K562 (cell line): ENCODE results near the gene VPS41. TPM values are rescaled to one million over a fixed set of nuclear protein-coding genes. Genes with fewer than 3 reads are reported as not detected.

ENCODE experiments used
- ATF2 ChIP-seq: sonication (generic); formaldehyde crosslinking; IDR thresholded peaks from 2 replicates; pipeline ENCODE4 v1.8.1; 2022; ENCODE audit warnings: missing genetic modification reagents
- KAT8 ChIP-seq: fragments of 450-650 bp; IDR thresholded peaks from 2 replicates; pipeline ENCODE4 v1.6.1; 2016; ENCODE audit warnings: low read depth, mild to moderate bottlenecking
- KDM2B ChIP-seq: fragments of 250-450 bp; sonication (Bioruptor Pico); IDR thresholded peaks from 2 replicates; pipeline ENCODE4 v1.8.0; 2021; ENCODE audit warnings: mild to moderate bottlenecking, moderate library complexity
- PHF8 ChIP-seq: fragments of 200-600 bp; sonication (generic); IDR thresholded peaks from 2 replicates; pipeline ENCODE4 v1.6.1; 2012; ENCODE audit warnings: mixed run types, mild to moderate bottlenecking, inconsistent platforms, low read length, moderate library complexity, borderline replicate concordance
- PREB ChIP-seq: sonication (generic); formaldehyde crosslinking; IDR thresholded peaks from 2 replicates; pipeline ENCODE4 v1.8.1; 2023; ENCODE audit warnings: mild to moderate bottlenecking, missing genetic modification reagents
- RB1 ChIP-seq: fragments of 450-650 bp; IDR thresholded peaks from 2 replicates; pipeline ENCODE4 v1.6.1; 2017; ENCODE audit warnings: low read depth, mild to moderate bottlenecking
- TAF15 ChIP-seq: fragments of 200-400 bp; formaldehyde crosslinking; IDR thresholded peaks from 2 replicates; pipeline ENCODE4 v1.6.1; 2017; ENCODE audit warnings: mild to moderate bottlenecking, low read depth, low read length, moderate library complexity
- ZFP91 ChIP-seq: sonication (generic); formaldehyde crosslinking; IDR thresholded peaks from 2 replicates; pipeline ENCODE4 v1.8.0; 2022; ENCODE audit warnings: mild to moderate bottlenecking, missing genetic modification reagents
- ZNF184 ChIP-seq: sonication (generic); formaldehyde crosslinking; IDR thresholded peaks from 2 replicates; pipeline ENCODE4 v1.5.0; 2020; ENCODE audit warnings: missing genetic modification reagents
- polyA plus RNA-seq, 8 experiments: library from polyadenylated mRNA; depleted of rRNA in 4 of 8; stranded (reverse) in 5 of 8; unstranded in 3 of 8; fragments of >200 nt; fragmentation: Nextera tagmentation in 2 of 8; fragmentation: Illumina TruSeq in 1 of 8; extraction: Ambion mirVana in 2 of 8; extraction: Trizol in 1 of 8; gene quantifications; 2 replicates each; pipeline versions ENCODE4 v1.2.1 to v1.2.3, GENCODE V29; 2011 to 2014; ENCODE audit warnings: inconsistent platforms in 1 of 8, missing spikeins in 1 of 8
- total RNA-seq, 7 experiments: library from RNA; depleted of rRNA in 6 of 7; stranded (reverse); fragments of >200 nt in 6 of 7; fragmentation: Illumina TruSeq in 2 of 7; extraction: Trizol in 2 of 7; gene quantifications; 2 replicates each; pipeline versions ENCODE4 v1.2.1 to v1.2.3, GENCODE V29; 2011 to 2021; ENCODE audit warnings: low replicate concordance in 1 of 7
- TF ChIP-seq, protein P1 (sequence below): sonication (generic); formaldehyde crosslinking; IDR thresholded peaks from 2 replicates; pipeline ENCODE4 v1.8.1; 2023; ENCODE audit warnings: mild to moderate bottlenecking, missing genetic modification reagents
- TF ChIP-seq, protein P2 (sequence below): conservative IDR thresholded peaks from 2 replicates; pipeline ENCODE4 v1.6.1; 2011; ENCODE audit warnings: low read depth, mild to moderate bottlenecking, low read length; ENCODE audit not compliant: control insufficient read depth
- TF ChIP-seq, protein P3 (sequence below): sonication (generic); formaldehyde crosslinking; IDR thresholded peaks from 2 replicates; pipeline ENCODE4 v1.9.0; 2022; ENCODE audit warnings: mild to moderate bottlenecking, missing genetic modification reagents
- TF ChIP-seq, protein P4 (sequence below): fragments of 250-450 bp; sonication (Bioruptor Pico); IDR thresholded peaks from 2 replicates; pipeline ENCODE4 v1.4.0; 2020

Gene VPS41
- total and polyA plus RNA-seq, 9 of the 15 experiments (the other 6 are each of a cell fraction or from before 2014, with no cell fraction given) = 17.7 to 46.8 (median 32.1) TPM

DNA sequence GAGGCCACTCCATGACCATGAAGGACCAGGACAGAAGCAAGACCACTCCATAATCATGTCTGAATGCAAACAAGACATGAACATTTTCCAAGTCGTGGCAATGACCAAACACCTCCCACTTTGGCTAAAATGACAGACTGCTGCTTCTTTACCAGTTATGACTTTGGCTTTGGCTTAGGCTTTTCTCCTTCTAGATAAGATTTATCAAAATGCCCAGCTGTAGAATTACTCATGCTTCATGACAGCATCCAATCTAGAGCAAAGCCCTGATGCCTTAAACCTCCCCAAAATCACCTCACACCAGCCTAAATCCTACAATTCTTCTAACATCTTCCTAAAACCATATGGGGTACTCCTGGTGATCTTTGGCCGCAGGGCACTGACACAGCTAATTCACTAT, 102.1 kb downstream of the VPS41 start (continued):
- TF ChIP-seq, protein P1, sequence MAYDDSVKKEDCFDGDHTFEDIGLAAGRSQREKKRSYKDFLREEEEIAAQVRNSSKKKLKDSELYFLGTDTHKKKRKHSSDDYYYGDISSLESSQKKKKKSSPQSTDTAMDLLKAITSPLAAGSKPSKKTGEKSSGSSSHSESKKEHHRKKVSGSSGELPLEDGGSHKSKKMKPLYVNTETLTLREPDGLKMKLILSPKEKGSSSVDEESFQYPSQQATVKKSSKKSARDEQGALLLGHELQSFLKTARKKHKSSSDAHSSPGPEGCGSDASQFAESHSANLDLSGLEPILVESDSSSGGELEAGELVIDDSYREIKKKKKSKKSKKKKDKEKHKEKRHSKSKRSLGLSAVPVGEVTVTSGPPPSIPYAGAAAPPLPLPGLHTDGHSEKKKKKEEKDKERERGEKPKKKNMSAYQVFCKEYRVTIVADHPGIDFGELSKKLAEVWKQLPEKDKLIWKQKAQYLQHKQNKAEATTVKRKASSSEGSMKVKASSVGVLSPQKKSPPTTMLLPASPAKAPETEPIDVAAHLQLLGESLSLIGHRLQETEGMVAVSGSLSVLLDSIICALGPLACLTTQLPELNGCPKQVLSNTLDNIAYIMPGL (CRISPR knock-in tag) = no peak
- TF ChIP-seq ATF2 (CRISPR knock-in tag) (no peak), ZNF184 (CRISPR knock-in tag) (no peak), KAT8 (no peak), ZFP91 (CRISPR knock-in tag) (no peak), KDM2B (no peak), TAF15 (no peak), PHF8 (no peak), RB1 (no peak), PREB (CRISPR knock-in tag) (no peak)
- TF ChIP-seq, protein P2, sequence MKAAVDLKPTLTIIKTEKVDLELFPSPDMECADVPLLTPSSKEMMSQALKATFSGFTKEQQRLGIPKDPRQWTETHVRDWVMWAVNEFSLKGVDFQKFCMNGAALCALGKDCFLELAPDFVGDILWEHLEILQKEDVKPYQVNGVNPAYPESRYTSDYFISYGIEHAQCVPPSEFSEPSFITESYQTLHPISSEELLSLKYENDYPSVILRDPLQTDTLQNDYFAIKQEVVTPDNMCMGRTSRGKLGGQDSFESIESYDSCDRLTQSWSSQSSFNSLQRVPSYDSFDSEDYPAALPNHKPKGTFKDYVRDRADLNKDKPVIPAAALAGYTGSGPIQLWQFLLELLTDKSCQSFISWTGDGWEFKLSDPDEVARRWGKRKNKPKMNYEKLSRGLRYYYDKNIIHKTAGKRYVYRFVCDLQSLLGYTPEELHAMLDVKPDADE = no peak
- TF ChIP-seq, protein P3, sequence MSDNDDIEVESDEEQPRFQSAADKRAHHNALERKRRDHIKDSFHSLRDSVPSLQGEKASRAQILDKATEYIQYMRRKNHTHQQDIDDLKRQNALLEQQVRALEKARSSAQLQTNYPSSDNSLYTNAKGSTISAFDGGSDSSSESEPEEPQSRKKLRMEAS (CRISPR knock-in tag) = no peak
- TF ChIP-seq, protein P4, sequence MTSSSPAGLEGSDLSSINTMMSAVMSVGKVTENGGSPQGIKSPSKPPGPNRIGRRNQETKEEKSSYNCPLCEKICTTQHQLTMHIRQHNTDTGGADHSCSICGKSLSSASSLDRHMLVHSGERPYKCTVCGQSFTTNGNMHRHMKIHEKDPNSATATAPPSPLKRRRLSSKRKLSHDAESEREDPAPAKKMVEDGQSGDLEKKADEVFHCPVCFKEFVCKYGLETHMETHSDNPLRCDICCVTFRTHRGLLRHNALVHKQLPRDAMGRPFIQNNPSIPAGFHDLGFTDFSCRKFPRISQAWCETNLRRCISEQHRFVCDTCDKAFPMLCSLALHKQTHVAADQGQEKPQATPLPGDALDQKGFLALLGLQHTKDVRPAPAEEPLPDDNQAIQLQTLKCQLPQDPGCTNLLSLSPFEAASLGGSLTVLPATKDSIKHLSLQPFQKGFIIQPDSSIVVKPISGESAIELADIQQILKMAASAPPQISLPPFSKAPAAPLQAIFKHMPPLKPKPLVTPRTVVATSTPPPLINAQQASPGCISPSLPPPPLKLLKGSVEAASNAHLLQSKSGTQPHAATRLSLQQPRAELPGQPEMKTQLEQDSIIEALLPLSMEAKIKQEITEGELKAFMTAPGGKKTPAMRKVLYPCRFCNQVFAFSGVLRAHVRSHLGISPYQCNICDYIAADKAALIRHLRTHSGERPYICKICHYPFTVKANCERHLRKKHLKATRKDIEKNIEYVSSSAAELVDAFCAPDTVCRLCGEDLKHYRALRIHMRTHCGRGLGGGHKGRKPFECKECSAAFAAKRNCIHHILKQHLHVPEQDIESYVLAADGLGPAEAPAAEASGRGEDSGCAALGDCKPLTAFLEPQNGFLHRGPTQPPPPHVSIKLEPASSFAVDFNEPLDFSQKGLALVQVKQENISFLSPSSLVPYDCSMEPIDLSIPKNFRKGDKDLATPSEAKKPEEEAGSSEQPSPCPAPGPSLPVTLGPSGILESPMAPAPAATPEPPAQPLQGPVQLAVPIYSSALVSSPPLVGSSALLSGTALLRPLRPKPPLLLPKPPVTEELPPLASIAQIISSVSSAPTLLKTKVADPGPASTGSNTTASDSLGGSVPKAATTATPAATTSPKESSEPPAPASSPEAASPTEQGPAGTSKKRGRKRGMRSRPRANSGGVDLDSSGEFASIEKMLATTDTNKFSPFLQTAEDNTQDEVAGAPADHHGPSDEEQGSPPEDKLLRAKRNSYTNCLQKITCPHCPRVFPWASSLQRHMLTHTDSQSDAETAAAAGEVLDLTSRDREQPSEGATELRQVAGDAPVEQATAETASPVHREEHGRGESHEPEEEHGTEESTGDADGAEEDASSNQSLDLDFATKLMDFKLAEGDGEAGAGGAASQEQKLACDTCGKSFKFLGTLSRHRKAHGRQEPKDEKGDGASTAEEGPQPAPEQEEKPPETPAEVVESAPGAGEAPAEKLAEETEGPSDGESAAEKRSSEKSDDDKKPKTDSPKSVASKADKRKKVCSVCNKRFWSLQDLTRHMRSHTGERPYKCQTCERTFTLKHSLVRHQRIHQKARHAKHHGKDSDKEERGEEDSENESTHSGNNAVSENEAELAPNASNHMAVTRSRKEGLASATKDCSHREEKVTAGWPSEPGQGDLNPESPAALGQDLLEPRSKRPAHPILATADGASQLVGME = no peak
